ENCODE data around the gene NOTCH3. TPM values are rescaled to one million over a fixed set of nuclear protein-coding genes. Genes with fewer than 3 reads are reported as not detected.

NOTCH3 gene
- total RNA-seq, 2 donors from 2014 or later = 140 to 171 TPM

DNA sequence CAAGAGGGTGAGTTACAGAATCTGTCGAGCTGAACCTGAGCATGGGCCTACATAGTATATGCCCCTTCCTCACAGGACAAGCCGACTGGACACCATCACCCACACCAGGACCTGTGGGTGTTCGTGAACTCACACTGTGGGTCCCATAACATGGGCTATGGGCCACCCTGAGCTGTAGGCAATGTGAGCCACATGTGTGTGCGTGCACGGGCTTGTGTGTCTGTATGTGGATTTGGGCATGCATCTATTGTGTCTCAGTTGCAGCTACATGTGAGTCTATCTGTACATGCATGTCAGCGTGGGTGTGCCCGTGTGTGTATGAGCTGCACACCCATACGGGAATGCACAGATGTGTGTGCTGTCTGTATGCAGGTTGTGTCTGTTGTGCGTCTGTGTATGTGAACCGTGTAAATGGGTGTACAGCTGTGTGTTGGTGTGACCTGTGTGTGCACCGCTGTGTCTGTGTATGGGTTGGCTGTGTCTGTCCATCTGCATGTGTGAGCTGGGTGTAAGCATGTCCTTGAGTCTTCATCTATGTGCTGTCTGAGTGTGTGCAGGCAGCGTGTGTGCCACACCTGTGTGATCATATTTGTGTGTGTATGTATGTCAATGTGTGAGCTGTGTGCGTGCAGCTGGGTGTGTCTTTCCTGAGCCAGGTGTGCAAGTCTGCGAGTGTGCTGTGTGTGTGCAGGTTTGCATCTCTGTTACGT is 1.7 kb downstream of the NOTCH3 start:
- WGBS, 2 experiments (ENCODE audit: insufficient coverage in 1 of 2, insufficient read length in 1 of 2) = 87 to 94% methylated on average over 10 to 15 of the region's 15 CpGs
- H3K36me3 Mint-ChIP-seq (ENCODE audit: low read depth) = peaks cover 23% of the 10 kb centered on the region

GRCh38 chr19:15197942-15198341 is 2.9 kb downstream of the NOTCH3 start:
- Mint-ChIP-seq H3K36me3 (ENCODE audit: low read depth) (peaks cover 31% of the 10 kb centered on the region), H3K9me3 (no peaks in the 10 kb centered on the region), H3K4me3 (no peak overlapping the region), H3K27ac (no peak overlapping the region), H3K4me1 (peaks cover 8% of the 10 kb centered on the region), H3K27me3 (ENCODE audit: insufficient read depth) (peaks cover 4% of the 10 kb centered on the region)
- no peaks in the 10 kb centered on the region for H3K9me3 ChIP-seq (ENCODE audit: control insufficient read depth, low read length)
- no peak for TF ChIP-seq CTCF (conservative IDR thresholded peaks at IDR 0.05)
- no peak overlapping the region for H3K4me3 ChIP-seq (ENCODE audit: low read length)
- no peaks in the 10 kb centered on the region for H3K4me1 ChIP-seq (ENCODE audit: control insufficient read depth, insufficient read depth, low read length)
- WGBS, 2 experiments (ENCODE audit: insufficient coverage in 1 of 2, insufficient read length in 1 of 2) = 90 to 97% methylated on average over 5 to 8 of the region's 8 CpGs
- peaks cover 36% of the 10 kb centered on the region for H3K36me3 ChIP-seq (ENCODE audit: control insufficient read depth, insufficient read depth, low read length)
- no peaks in the 10 kb centered on the region for H3K27me3 ChIP-seq (ENCODE audit: control insufficient read depth, insufficient read depth, low read length, poor library complexity, severe bottlenecking)
- DNase-seq = no peak
- peak overlapping the region; percentile 44 for H3K27ac ChIP-seq (ENCODE audit: low read depth, low read length)
- no peak overlapping the region for H3K9ac ChIP-seq (ENCODE audit: extremely low read depth, low read length, poor library complexity, severe bottlenecking)

More for the DNA sequence above, 1.7 kb downstream of the NOTCH3 start:
- Histone ChIP-seq H3K9ac (ENCODE audit: extremely low read depth, low read length, poor library complexity, severe bottlenecking) (peak overlapping the region; percentile 9), H3K9me3 (ENCODE audit: control insufficient read depth, low read length) (no peaks in the 10 kb centered on the region), H3K4me1 (ENCODE audit: control insufficient read depth, insufficient read depth, low read length) (no peaks in the 10 kb centered on the region), H3K36me3 (ENCODE audit: control insufficient read depth, insufficient read depth, low read length) (peaks cover 29% of the 10 kb centered on the region), H3K27ac (ENCODE audit: low read depth, low read length) (peak overlapping the region; percentile 90), H3K27me3 (ENCODE audit: control insufficient read depth, insufficient read depth, low read length, poor library complexity, severe bottlenecking) (no peaks in the 10 kb centered on the region), H3K4me3 (ENCODE audit: low read length) (peak overlapping the region; percentile 77)
- peaks cover 8% of the 10 kb centered on the region for H3K4me1 Mint-ChIP-seq
- H3K27me3 Mint-ChIP-seq (ENCODE audit: insufficient read depth) = peaks cover 4% of the 10 kb centered on the region
- no peak for DNase-seq
- H3K9me3 Mint-ChIP-seq = no peaks in the 10 kb centered on the region
- H3K4me3 Mint-ChIP-seq = peak overlapping the region; percentile 66
- no peak for TF ChIP-seq CTCF (conservative IDR thresholded peaks at IDR 0.05)
- peak overlapping the region; percentile 64 for H3K27ac Mint-ChIP-seq

DNA sequence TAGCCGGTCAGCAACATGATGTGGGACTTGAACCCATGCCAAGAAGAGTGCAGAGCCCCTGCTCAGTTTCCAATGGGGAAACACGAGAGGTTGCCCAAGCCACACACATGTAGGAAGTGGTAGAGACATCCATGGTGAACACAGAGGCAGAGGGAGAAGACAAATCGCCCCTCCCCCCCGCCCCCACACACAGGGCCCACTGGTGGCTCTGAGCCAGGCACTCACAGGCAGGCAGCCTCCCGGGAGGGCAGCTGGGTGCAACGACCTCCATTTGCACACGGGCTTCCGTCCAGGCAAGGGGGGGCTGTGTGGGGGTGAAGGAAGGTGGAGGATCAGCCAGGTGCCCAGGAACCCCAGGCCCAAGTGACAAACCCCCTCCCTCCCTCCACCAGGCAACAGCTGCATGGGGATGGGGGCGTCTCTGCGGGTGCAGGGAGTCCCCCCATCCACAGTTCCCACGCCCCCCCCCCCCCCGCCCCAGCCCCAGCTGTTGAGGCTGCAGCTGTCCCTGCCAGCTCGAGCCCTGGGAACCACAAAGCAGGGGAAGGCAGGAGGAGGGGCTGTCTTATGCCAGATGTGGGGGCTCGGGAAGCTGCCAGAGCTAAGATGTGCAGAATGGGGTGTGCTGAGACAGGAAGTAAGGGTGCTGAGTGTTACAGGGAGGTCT is 3.4 kb downstream of the NOTCH3 start:
- H3K27me3 Mint-ChIP-seq (ENCODE audit: insufficient read depth) = peaks cover 4% of the 10 kb centered on the region
- no peak overlapping the region for H3K9ac ChIP-seq (ENCODE audit: extremely low read depth, low read length, poor library complexity, severe bottlenecking)
- H3K27ac Mint-ChIP-seq = no peak overlapping the region
- peaks cover 8% of the 10 kb centered on the region for H3K4me1 Mint-ChIP-seq
- no peak overlapping the region for H3K27ac ChIP-seq (ENCODE audit: low read depth, low read length)
- peaks cover 37% of the 10 kb centered on the region for H3K36me3 Mint-ChIP-seq (ENCODE audit: low read depth)
- DNase-seq = no peak
- H3K4me3 Mint-ChIP-seq = no peak overlapping the region
- no peaks in the 10 kb centered on the region for H3K27me3 ChIP-seq (ENCODE audit: control insufficient read depth, insufficient read depth, low read length, poor library complexity, severe bottlenecking)
- H3K9me3 Mint-ChIP-seq = no peaks in the 10 kb centered on the region
- no peak for TF ChIP-seq CTCF (conservative IDR thresholded peaks at IDR 0.05)
- no peaks in the 10 kb centered on the region for H3K4me1 ChIP-seq (ENCODE audit: control insufficient read depth, insufficient read depth, low read length)
- peaks cover 41% of the 10 kb centered on the region for H3K36me3 ChIP-seq (ENCODE audit: control insufficient read depth, insufficient read depth, low read length)
- H3K4me3 ChIP-seq (ENCODE audit: low read length) = no peak overlapping the region
- no peaks in the 10 kb centered on the region for H3K9me3 ChIP-seq (ENCODE audit: control insufficient read depth, low read length)
- WGBS, 2 experiments (ENCODE audit: insufficient coverage in 1 of 2, insufficient read length in 1 of 2) = 84 to 95% methylated on average over 2 to 9 of the region's 14 CpGs
